MM.1S (cell line): ENCODE measurements around the gene AGBL4.

Source experiments
- CTCF ChIP-seq: fragments of 300-600 bp; sonication (generic); IDR thresholded peaks from 2 replicates; pipeline ENCODE4 v1.5.1; 2016; ENCODE audit warnings: antibody characterized with exemption, low read length, mixed read lengths
- EZH2 ChIP-seq: fragments of 300-600 bp; sonication (generic); optimal IDR thresholded peaks from 2 replicates; pipeline ENCODE3; 2017; ENCODE audit warnings: low read depth, mild to moderate bottlenecking, antibody characterized with exemption, low read length, mixed read lengths
- EZH2phosphoT487 ChIP-seq: fragments of 300-600 bp; sonication (generic); IDR thresholded peaks from 2 replicates; pipeline ENCODE4 v1.6.1; 2018; ENCODE audit warnings: antibody characterized with exemption, low read length

GRCh38 chr1:48536477-48536876, 1487.3 kb downstream of the AGBL4 start:
- TF ChIP-seq CTCF (no peak), EZH2 (no peak), EZH2phosphoT487 (no peak)
